ENCODE measurements around the gene GALNT3.

DNA sequence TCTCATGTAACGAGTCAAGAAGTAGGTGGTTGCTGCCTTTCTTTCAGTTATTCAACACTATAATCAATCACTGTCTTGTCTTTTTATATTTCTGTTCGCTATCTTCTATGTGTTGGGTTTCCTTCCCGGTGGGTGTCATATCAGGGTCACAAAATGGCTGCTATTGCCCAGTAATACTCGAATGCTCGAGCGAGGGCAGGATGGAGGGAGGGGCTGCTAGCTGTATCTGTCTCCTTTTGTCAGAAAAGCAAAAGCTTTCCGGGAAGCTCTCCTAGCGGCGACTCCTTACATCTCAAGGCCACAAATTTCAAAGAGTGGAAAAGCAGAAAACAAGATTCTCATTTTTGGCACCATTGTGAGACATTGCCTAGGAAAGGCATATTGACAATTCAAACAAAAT, 16.4 kb upstream of the GALNT3 start:
- TF ChIP-seq, protein P1, sequence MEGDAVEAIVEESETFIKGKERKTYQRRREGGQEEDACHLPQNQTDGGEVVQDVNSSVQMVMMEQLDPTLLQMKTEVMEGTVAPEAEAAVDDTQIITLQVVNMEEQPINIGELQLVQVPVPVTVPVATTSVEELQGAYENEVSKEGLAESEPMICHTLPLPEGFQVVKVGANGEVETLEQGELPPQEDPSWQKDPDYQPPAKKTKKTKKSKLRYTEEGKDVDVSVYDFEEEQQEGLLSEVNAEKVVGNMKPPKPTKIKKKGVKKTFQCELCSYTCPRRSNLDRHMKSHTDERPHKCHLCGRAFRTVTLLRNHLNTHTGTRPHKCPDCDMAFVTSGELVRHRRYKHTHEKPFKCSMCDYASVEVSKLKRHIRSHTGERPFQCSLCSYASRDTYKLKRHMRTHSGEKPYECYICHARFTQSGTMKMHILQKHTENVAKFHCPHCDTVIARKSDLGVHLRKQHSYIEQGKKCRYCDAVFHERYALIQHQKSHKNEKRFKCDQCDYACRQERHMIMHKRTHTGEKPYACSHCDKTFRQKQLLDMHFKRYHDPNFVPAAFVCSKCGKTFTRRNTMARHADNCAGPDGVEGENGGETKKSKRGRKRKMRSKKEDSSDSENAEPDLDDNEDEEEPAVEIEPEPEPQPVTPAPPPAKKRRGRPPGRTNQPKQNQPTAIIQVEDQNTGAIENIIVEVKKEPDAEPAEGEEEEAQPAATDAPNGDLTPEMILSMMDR (IDR thresholded peaks at IDR 0.05): no peak
- TF ChIP-seq POLR2AphosphoS5 (IDR thresholded peaks at IDR 0.05): no peak
- TF ChIP-seq POLR2A (IDR thresholded peaks at IDR 0.05): no peak
